ENCODE data around the gene KAZALD1. TPM values are rescaled to one million over a fixed set of nuclear protein-coding genes. Genes with fewer than 3 reads are reported as not detected.
A peak's percentile ranks its signal among the peaks of the same experiment; 100 is the strongest.
"Not testable (repeated sequence)": the region's sequence is repeated elsewhere in the genome, so short reads cannot be mapped to it uniquely, and the experiment has no call there.

The KAZALD1 gene
- total and polyA plus RNA-seq, 8 donors: 0.19 to 1.6 (median 1.0) TPM

DNA sequence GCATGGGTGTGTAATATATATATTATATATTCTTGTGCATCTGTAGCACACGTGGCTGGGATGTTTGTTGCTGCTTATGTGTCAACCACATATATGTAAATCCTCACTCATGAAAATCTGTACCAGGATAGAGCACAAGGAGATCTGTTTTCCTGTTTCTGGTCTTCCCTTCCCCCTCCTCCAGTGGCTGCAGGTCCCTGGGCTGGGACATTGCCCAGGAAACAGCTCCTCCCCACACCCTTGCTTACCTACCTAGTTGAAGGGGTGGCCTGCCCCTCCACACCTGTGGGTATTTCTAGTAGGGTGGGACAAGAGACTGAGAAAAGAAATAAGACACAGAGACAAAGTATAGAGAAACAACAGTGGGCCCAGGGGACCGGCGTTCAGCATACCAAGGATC, 28.5 kb upstream of the KAZALD1 start:
- WGBS, 2 donors: 64 to 76% methylated on average over 3 of the region's 3 CpGs
- Histone ChIP-seq H3K9me3 (no peaks in the 10 kb centered on the region), H3K4me3 (peak overlapping the region in 2 of 4 donors; percentile 54 to 73), H3K27ac (peak overlapping the region; percentile 72 to 91 (median 89)), H3K27me3 (no peaks in the 10 kb centered on the region), H3K4me1 (peaks cover 0 to 12% (median 0%) of the 10 kb centered on the region in 3 donors), H3K36me3 (peaks cover 0 to 25% (median 18%) of the 10 kb centered on the region in 3 donors)
- DNase-seq: no peak
- no peak for ATAC-seq
- no peak for FAIRE-seq
- intact Hi-C loops (cut with DNase I): no loop called here
- TF ChIP-seq, protein P1, sequence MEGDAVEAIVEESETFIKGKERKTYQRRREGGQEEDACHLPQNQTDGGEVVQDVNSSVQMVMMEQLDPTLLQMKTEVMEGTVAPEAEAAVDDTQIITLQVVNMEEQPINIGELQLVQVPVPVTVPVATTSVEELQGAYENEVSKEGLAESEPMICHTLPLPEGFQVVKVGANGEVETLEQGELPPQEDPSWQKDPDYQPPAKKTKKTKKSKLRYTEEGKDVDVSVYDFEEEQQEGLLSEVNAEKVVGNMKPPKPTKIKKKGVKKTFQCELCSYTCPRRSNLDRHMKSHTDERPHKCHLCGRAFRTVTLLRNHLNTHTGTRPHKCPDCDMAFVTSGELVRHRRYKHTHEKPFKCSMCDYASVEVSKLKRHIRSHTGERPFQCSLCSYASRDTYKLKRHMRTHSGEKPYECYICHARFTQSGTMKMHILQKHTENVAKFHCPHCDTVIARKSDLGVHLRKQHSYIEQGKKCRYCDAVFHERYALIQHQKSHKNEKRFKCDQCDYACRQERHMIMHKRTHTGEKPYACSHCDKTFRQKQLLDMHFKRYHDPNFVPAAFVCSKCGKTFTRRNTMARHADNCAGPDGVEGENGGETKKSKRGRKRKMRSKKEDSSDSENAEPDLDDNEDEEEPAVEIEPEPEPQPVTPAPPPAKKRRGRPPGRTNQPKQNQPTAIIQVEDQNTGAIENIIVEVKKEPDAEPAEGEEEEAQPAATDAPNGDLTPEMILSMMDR (IDR thresholded peaks at IDR 0.05): no peak

DNA sequence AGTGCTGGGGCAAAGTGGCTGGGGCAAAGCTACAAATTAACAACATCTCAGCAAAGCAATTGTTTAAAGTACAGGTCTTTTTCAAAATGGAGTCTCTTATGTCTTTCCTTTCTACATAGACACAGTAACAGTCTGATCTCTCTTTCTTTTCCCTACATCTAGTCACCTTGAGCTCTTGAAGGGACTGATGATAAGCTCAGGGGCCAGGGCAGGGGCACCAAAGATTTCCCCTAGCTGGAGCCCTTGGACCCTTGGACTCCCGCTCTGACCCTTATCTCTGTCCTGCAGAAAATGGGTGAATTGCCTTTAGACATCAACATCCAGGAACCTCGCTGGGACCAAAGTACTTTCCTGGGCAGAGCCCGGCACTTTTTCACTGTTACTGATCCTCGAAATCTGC, 27.4 kb upstream of the KAZALD1 start:
- FAIRE-seq; DNase-seq; H3K27me3 ChIP-seq; H3K4me3 ChIP-seq; intact Hi-C loops (cut with DNase I); H3K27ac ChIP-seq; ATAC-seq; H3K9me3 ChIP-seq: not testable (repeated sequence)
- 87 to 90% methylated on average over 4 of the region's 4 CpGs for whole genome bisulfite sequencing, 2 donors
- H3K4me1 ChIP-seq: peaks cover 0 to 12% (median 0%) of the 10 kb centered on the region in 3 donors
- peaks cover 0 to 25% (median 18%) of the 10 kb centered on the region in 3 donors for H3K36me3 ChIP-seq

DNA sequence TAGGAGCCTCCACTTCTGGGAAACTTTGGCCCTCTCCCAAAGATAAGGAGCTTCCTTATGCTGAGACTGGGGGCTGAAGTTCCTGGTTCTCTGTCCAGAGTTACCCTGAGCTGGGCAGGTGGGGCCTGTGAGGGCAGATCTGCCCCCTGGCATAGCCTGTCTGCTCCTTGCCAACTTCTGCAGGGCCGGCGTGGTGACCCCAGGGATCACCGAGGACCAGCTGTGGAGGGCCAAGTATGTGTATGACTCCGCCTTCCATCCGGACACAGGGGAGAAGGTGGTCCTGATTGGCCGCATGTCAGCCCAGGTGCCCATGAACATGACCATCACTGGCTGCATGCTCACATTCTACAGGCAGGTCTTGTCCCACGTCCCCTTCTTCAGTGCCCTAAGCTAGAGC, 26.5 kb upstream of the KAZALD1 start:
- H3K4me3 ChIP-seq: no peak overlapping the region
- TF ChIP-seq, protein P1 (IDR thresholded peaks at IDR 0.05): no peak
- H3K36me3 ChIP-seq: peaks cover 0 to 25% (median 18%) of the 10 kb centered on the region in 3 donors
- peaks cover 0 to 12% (median 0%) of the 10 kb centered on the region in 3 donors for H3K4me1 ChIP-seq
- no peaks in the 10 kb centered on the region for H3K9me3 ChIP-seq
- peak in 1 of 6 donors; percentile 72 for DNase-seq
- no peak overlapping the region for H3K27ac ChIP-seq
- no peak for ATAC-seq
- no peak for FAIRE-seq
- no peaks in the 10 kb centered on the region for H3K27me3 ChIP-seq
- 89 to 91% methylated on average over 7 of the region's 7 CpGs for WGBS, 2 donors
- intact Hi-C loops (cut with DNase I): no loop called here

DNA sequence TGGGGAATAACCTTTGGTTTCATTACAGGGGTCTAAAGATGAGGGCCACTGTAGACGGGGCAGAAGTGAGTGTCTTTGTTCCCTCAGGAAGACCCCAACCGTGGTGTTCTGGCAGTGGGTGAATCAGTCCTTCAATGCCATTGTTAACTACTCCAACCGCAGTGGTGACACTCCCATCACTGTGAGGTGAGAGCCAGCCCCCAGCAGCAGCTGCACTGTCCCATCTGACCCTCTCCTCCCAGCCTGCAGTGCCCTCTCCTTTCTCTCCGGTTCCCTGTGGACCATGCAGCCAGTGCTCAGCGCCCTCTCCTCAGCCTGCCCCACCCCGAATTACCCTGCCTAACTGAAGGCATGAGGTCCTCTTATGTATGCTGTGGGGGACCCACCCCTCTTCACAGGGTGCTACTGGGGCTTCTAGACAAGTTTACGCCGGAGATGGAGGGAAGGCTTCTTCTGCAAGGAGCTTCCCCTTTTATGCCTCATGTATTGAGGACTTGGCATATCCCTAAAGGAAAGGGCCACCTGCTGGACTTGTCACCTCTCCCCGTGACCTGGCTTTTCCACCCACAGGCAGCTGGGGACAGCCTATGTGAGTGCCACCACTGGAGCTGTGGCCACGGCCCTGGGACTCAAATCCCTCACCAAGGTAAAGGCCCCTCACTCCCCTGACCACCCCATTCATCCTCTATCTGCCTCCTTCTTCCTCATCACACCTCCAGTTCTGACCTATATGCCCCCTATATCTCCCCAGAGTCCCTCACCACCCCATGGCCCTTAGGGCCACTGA, 25.7 kb upstream of the KAZALD1 start:
- DNase-seq (no peak), ATAC-seq (no peak), FAIRE-seq (no peak)
- 83% methylated on average over 10 of the region's 10 CpGs for WGBS, 2 donors
- peaks cover 0 to 25% (median 18%) of the 10 kb centered on the region in 3 donors for H3K36me3 ChIP-seq
- H3K4me1 ChIP-seq: peaks cover 0 to 9% (median 0%) of the 10 kb centered on the region in 3 donors
- TF ChIP-seq, protein P1 (IDR thresholded peaks at IDR 0.05): no peak
- no peaks in the 10 kb centered on the region for H3K27me3 ChIP-seq
- no peaks in the 10 kb centered on the region for H3K9me3 ChIP-seq
- intact Hi-C loops (cut with DNase I): no loop called here
- no peak overlapping the region for H3K4me3 ChIP-seq
- no peak overlapping the region for H3K27ac ChIP-seq

DNA sequence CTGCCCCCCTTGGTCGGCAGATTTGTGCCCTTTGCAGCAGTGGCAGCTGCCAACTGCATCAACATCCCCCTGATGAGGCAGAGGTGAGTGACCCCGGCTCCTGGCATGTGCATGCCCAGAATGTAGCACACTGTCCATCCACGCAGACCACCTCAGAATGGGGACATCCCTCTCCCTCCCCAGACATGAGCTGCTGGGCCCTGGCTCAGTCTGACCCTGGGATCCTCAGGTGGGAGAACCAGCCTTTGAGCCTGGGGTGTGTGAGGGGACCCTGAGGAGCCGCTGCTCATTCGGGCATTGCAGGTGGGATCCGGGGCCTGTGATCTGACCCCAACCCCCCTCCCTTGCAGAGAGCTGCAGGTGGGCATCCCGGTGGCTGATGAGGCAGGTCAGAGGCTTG, 25.1 kb upstream of the KAZALD1 start:
- H3K4me1 ChIP-seq: peaks cover 0 to 14% (median 0%) of the 10 kb centered on the region in 3 donors
- ATAC-seq: no peak
- H3K9me3 ChIP-seq: no peaks in the 10 kb centered on the region
- intact Hi-C loops (cut with DNase I): no loop called here
- DNase-seq: no peak
- no peak for FAIRE-seq
- TF ChIP-seq, protein P1 (IDR thresholded peaks at IDR 0.05): no peak
- WGBS, 2 donors: 77 to 79% methylated on average over 7 of the region's 7 CpGs
- H3K4me3 ChIP-seq: no peak overlapping the region
- no peaks in the 10 kb centered on the region for H3K27me3 ChIP-seq
- no peak overlapping the region for H3K27ac ChIP-seq
- H3K36me3 ChIP-seq: peaks cover 0 to 25% (median 18%) of the 10 kb centered on the region in 3 donors
